Nephron (organoid): ENCODE measurements around the gene CASP8.

Source experiments
- H3K27ac Mint-ChIP-seq, 3 experiments: 2 replicates each; pipeline ENCODE4 v1.8.0; 2020; ENCODE audit warnings: mixed read lengths in 3 of 3, mild to moderate bottlenecking in 2 of 3, moderate library complexity in 1 of 3
- H3K27me3 Mint-ChIP-seq: 2 replicates; pipeline ENCODE4 v1.8.0; 2021; ENCODE audit warnings: low read depth, mild to moderate bottlenecking, moderate library complexity, mixed read lengths
- H3K36me3 Mint-ChIP-seq: 2 replicates; pipeline ENCODE4 v1.8.0; 2020; ENCODE audit warnings: low read depth, mixed read lengths
- H3K4me1 Mint-ChIP-seq: 2 replicates; pipeline ENCODE4 v1.8.0; 2020; ENCODE audit warnings: mixed read lengths
- H3K4me3 Mint-ChIP-seq, 3 experiments: 2 replicates each; pipeline ENCODE4 v1.8.0; 2020; ENCODE audit warnings: mild to moderate bottlenecking in 3 of 3, mixed read lengths in 3 of 3, moderate library complexity in 2 of 3
- H3K9me3 Mint-ChIP-seq: 2 replicates; pipeline ENCODE4 v1.8.0; 2020; ENCODE audit warnings: mixed read lengths
- CTCF ChIP-seq, 3 experiments: fragments of 200-600 bp; sonication (generic); IDR thresholded peaks; one replicate each; pipeline ENCODE4 v1.5.0; 2021; ENCODE audit warnings: antibody characterized with exemption in 3 of 3; ENCODE audit not compliant: unreplicated experiment in 3 of 3

Gene CASP8

GRCh38 chr2:201307876-201308275, 47.5 kb downstream of the CASP8 start:
- H3K27ac Mint-ChIP-seq: no peak overlapping the region
- H3K27me3 Mint-ChIP-seq: no peaks in the 10 kb centered on the region
- H3K4me3 Mint-ChIP-seq: no peak overlapping the region
- H3K4me1 Mint-ChIP-seq: no peaks in the 10 kb centered on the region
- H3K9me3 Mint-ChIP-seq: peaks cover 25% of the 10 kb centered on the region
- no peak for TF ChIP-seq CTCF (IDR thresholded peaks at IDR 0.05; ENCODE audit: unreplicated experiment in 3 of 3)
- peaks cover under 1% of the 10 kb centered on the region for H3K36me3 Mint-ChIP-seq

- Mint-ChIP-seq H3K27ac (no peak overlapping the region), H3K4me3 (no peak overlapping the region), H3K9me3 (peaks cover 25% of the 10 kb centered on the region), H3K36me3 (no peaks in the 10 kb centered on the region), H3K27me3 (no peaks in the 10 kb centered on the region), H3K4me1 (no peaks in the 10 kb centered on the region)
- TF ChIP-seq CTCF (IDR thresholded peaks at IDR 0.05; ENCODE audit: unreplicated experiment in 3 of 3): no peak
Measured at GRCh38 chr2:201308914-201309313, 48.6 kb downstream of the CASP8 start.

DNA sequence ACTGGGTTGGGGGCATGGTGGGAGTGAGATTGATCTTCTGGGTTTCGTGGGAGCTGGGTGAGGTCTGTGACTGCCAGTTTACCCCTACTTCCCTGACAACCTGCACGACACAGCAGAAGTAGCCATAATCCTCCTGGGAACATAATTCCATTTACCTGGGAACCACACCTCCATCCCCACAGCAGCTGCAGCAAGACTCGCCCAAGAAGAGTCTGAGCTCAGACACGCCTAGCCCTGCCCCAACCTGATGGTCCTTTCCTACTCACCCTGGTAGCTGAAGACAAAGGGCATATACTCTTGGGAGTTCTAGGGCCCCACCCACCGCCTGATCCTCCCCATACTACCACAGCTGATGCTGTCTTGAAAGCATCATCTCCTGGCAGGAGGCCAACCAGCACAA, 53.0 kb downstream of the CASP8 start:
- TF ChIP-seq CTCF (IDR thresholded peaks at IDR 0.05; ENCODE audit: unreplicated experiment in 3 of 3): no peak

DNA sequence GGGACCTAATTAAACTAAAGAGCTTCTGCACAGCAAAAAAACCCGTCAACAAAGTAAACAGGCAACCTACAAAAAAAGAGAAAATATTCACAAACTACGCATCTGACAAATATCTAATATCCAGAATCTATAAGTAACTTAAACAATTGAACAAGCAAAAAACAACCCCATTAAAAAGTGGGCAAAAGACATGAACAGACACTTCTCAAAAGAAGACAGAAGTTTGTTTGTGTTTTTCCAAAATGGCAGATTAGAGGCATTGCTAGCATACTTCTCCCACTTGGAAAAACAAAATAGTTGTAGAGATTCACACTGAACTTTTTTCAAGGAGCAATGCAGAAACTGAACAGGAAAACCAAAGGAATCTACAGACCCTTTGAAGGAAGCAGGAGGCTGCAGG, 59.2 kb downstream of the CASP8 start:
- Mint-ChIP-seq H3K27me3 (no peaks in the 10 kb centered on the region), H3K36me3 (peaks cover 8% of the 10 kb centered on the region), H3K4me3 (no peak overlapping the region), H3K27ac (no peak overlapping the region), H3K9me3 (peaks cover 39% of the 10 kb centered on the region), H3K4me1 (no peaks in the 10 kb centered on the region)
- TF ChIP-seq CTCF (IDR thresholded peaks at IDR 0.05; ENCODE audit: unreplicated experiment in 3 of 3): no peak

More for the DNA sequence above, 53.0 kb downstream of the CASP8 start:
- Mint-ChIP-seq H3K4me3 (no peak overlapping the region), H3K27ac (no peak overlapping the region), H3K36me3 (no peaks in the 10 kb centered on the region), H3K27me3 (no peaks in the 10 kb centered on the region), H3K9me3 (peaks cover 40% of the 10 kb centered on the region), H3K4me1 (no peaks in the 10 kb centered on the region)

DNA sequence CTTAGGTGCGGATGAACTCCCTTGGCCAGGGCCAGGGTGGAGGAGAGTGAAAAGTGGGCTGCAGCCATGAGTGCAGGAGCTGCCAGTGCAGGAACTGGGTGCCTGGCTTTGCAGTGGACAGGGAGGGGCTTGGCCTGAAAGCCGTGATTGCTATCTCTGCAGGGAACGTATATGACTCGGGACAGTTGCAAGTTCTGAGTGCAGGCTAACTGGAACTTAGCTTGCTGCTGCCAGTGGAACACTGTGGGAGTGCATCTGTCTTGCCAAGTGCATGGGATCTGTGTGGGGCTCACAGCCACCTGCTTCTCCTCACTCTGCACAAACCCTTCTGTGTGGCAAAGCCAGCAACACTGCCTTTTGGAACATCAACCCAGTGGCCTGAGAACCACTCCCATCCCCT, 59.9 kb downstream of the CASP8 start:
- H3K9me3 Mint-ChIP-seq: peaks cover 41% of the 10 kb centered on the region
- H3K27me3 Mint-ChIP-seq: no peaks in the 10 kb centered on the region
- TF ChIP-seq CTCF (IDR thresholded peaks at IDR 0.05; ENCODE audit: unreplicated experiment in 3 of 3): no peak
- H3K4me1 Mint-ChIP-seq: no peaks in the 10 kb centered on the region
- no peak overlapping the region for H3K27ac Mint-ChIP-seq
- peaks cover 8% of the 10 kb centered on the region for H3K36me3 Mint-ChIP-seq
- no peak overlapping the region for H3K4me3 Mint-ChIP-seq

GRCh38 chr2:201320701-201321100, 60.4 kb downstream of the CASP8 start:
- TF ChIP-seq CTCF (IDR thresholded peaks at IDR 0.05; ENCODE audit: unreplicated experiment in 3 of 3): no peak
- Mint-ChIP-seq H3K4me3 (no peak overlapping the region), H3K4me1 (no peaks in the 10 kb centered on the region), H3K36me3 (peaks cover 8% of the 10 kb centered on the region), H3K9me3 (peaks cover 45% of the 10 kb centered on the region), H3K27ac (no peak overlapping the region), H3K27me3 (no peaks in the 10 kb centered on the region)
